ENCODE data around the gene MRI1.
A peak's percentile ranks its signal among the peaks of the same experiment; 100 is the strongest.

MRI1 gene

DNA sequence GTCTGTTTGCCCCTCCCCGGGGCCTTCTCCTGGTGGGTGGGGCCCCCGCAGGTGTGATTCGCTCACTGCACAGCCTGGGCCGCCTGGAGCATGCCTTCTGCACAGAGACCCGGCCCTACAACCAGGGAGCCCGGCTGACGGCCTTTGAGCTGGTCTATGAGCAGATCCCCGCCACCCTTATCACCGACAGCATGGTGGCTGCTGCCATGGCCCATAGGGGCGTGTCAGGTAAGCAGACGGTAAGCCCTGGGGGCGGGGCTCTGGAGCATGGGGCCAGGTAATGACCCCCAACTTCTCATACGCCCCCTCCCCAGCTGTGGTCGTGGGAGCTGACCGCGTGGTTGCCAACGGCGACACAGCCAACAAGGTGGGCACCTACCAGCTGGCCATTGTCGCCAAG lies 4.2 kb downstream of the MRI1 start:
- Histone ChIP-seq H3K27me3 (ENCODE audit: insufficient read depth, poor library complexity, severe bottlenecking) (no peaks in the 10 kb centered on the region), H3K27ac (ENCODE audit: poor library complexity, severe bottlenecking) (no peak overlapping the region), H3K4me3 (ENCODE audit: severe bottlenecking) (no peak overlapping the region), H3K4me1 (ENCODE audit: insufficient read depth, poor library complexity, severe bottlenecking) (no peaks in the 10 kb centered on the region), H3K9me3 (ENCODE audit: severe bottlenecking) (no peaks in the 10 kb centered on the region), H3K36me3 (ENCODE audit: low read depth) (peaks cover 55% of the 10 kb centered on the region)
- DNase-seq (ENCODE audit: low spot score) (no peak), ATAC-seq (ENCODE audit: low read depth) (no peak)
- TF ChIP-seq, protein P1, sequence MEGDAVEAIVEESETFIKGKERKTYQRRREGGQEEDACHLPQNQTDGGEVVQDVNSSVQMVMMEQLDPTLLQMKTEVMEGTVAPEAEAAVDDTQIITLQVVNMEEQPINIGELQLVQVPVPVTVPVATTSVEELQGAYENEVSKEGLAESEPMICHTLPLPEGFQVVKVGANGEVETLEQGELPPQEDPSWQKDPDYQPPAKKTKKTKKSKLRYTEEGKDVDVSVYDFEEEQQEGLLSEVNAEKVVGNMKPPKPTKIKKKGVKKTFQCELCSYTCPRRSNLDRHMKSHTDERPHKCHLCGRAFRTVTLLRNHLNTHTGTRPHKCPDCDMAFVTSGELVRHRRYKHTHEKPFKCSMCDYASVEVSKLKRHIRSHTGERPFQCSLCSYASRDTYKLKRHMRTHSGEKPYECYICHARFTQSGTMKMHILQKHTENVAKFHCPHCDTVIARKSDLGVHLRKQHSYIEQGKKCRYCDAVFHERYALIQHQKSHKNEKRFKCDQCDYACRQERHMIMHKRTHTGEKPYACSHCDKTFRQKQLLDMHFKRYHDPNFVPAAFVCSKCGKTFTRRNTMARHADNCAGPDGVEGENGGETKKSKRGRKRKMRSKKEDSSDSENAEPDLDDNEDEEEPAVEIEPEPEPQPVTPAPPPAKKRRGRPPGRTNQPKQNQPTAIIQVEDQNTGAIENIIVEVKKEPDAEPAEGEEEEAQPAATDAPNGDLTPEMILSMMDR (IDR thresholded peaks at IDR 0.05; ENCODE audit: poor library complexity, severe bottlenecking), result no peak

DNA sequence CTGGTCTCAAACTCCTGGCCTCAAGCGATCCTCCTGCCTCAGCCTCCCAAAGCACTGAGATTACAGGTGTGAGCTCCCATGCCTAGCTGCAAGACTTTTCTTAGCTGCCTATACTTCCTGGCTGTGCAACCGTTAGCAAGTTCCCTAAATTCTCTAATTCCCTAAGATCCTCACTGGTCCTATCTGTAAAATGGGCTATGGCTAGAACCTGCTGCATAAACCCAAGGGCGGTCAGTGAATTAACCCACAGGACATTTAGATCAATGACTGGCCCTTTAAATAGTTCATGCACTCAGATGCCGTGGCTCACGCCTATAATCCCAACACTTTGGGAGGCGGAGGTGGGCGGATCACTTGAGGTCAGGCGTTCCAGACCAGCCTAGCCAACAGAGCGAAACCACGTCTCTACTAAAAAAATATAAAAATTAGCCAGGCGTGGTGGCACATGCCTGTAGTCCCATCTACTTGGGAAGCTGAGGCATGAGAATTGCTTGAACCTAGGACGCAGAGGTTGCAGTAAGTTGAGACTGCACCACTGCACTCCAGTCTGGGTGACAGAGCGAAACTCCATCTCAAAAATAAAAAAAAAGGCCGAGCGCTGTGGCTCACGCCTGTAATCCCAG lies 5.8 kb downstream of the MRI1 start:
- H3K4me1 ChIP-seq (ENCODE audit: insufficient read depth, poor library complexity, severe bottlenecking), result peaks cover 2% of the 10 kb centered on the region
- H3K27ac ChIP-seq (ENCODE audit: poor library complexity, severe bottlenecking), result no peak overlapping the region
- TF ChIP-seq, protein P1 (IDR thresholded peaks at IDR 0.05; ENCODE audit: poor library complexity, severe bottlenecking), result no peak
- ATAC-seq (ENCODE audit: low read depth), result no peak
- H3K36me3 ChIP-seq (ENCODE audit: low read depth), result peaks cover 55% of the 10 kb centered on the region
- H3K27me3 ChIP-seq (ENCODE audit: insufficient read depth, poor library complexity, severe bottlenecking), result no peaks in the 10 kb centered on the region
- no peaks in the 10 kb centered on the region for H3K9me3 ChIP-seq (ENCODE audit: severe bottlenecking)
- no peak for DNase-seq (ENCODE audit: low spot score)
- H3K4me3 ChIP-seq (ENCODE audit: severe bottlenecking), result no peak overlapping the region

DNA sequence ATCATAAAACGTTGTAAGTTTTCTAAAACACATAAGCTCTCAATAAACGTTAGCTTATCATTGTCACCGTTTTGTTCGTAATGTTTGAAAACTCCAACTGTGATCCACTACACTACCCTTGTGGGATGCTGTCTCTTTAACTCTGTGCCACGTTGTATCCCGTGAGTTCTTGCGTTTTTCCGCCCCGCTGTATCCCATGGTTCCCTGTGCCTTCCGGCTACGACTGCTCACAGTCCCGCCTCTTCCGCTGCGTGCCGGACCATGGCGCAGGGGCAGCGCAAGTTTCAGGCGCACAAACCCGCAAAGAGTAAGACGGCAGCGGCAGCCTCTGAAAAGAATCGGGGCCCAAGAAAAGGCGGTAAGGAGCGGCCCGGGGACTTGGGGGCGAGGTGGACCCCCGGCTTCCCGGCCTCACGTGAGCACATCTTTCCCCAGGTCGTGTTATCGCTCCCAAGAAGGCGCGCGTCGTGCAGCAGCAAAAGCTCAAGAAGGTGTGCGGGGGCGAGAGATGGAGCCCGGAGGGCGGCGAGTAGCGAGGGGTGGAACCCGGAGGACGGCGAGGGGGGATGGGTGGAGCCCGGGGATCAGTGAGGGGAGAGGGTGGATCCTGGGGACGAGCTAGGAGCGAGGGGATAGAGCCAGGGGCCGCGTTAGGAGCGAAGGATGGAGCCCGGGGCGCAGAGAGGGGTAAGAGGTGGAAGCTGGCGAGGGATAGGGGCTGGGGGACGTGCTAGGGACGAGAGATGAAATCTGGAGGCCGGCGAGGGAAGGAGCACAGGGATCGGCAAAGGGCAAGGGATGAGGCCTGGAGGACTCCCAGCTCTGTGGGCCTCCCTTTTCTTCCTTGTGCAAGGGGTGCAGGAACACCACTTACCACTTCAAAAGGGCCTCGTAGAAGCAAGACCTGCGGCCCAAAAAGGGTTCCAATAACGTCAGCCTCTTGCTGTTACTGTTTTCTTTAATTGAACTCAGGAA lies 10.2 kb downstream of the MRI1 start, which contains the start of gene C19orf53:
Gene C19orf53 (plus strand): TSS at position 240 of the 975 bp plus-strand sequence. CDS start 22 bp downstream, at position 262.
- H3K27ac ChIP-seq (ENCODE audit: poor library complexity, severe bottlenecking), result peak within 1 kb of the TSS; percentile 67
- ATAC-seq (ENCODE audit: low read depth) (peak; percentile 99), DNase-seq (ENCODE audit: low spot score) (peak; percentile 87)
- H3K36me3 ChIP-seq (ENCODE audit: low read depth), result peaks cover 62% of the 10 kb centered on the region
- peaks cover 6% of the 10 kb centered on the region for H3K4me1 ChIP-seq (ENCODE audit: insufficient read depth, poor library complexity, severe bottlenecking)
- TF ChIP-seq, protein P1 (IDR thresholded peaks at IDR 0.05; ENCODE audit: poor library complexity, severe bottlenecking), result no peak
- no peaks in the 10 kb centered on the region for H3K27me3 ChIP-seq (ENCODE audit: insufficient read depth, poor library complexity, severe bottlenecking)
- no peaks in the 10 kb centered on the region for H3K9me3 ChIP-seq (ENCODE audit: severe bottlenecking)
- peak within 1 kb of the TSS; percentile 61 for H3K4me3 ChIP-seq (ENCODE audit: severe bottlenecking)

DNA sequence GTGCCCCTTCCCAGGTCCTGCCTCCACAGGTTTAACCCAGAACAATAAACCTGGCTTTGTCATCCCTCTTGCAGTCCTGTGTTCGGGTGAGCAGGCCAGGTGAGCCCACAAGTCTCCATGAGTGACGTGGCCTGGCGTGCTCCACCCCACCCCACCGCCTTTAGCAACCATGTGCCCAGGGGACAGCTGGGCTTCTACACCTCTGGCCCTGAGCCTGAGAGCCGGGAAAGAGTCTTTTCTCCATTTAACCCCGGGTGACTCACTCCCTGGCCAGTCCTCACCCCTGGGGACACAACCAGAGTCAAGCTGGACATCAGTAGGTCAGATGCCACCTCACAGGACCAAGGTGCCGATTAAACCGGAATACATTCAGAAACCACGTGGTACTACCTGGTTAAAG lies 14.1 kb downstream of the MRI1 start:
- H3K27ac ChIP-seq (ENCODE audit: poor library complexity, severe bottlenecking), result no peak overlapping the region
- DNase-seq (ENCODE audit: low spot score) (no peak), ATAC-seq (ENCODE audit: low read depth) (no peak)
- peaks cover 33% of the 10 kb centered on the region for H3K36me3 ChIP-seq (ENCODE audit: low read depth)
- no peaks in the 10 kb centered on the region for H3K27me3 ChIP-seq (ENCODE audit: insufficient read depth, poor library complexity, severe bottlenecking)
- TF ChIP-seq, protein P1 (IDR thresholded peaks at IDR 0.05; ENCODE audit: poor library complexity, severe bottlenecking), result no peak
- H3K4me3 ChIP-seq (ENCODE audit: severe bottlenecking), result no peak overlapping the region
- peaks cover 9% of the 10 kb centered on the region for H3K4me1 ChIP-seq (ENCODE audit: insufficient read depth, poor library complexity, severe bottlenecking)
- no peaks in the 10 kb centered on the region for H3K9me3 ChIP-seq (ENCODE audit: severe bottlenecking)
